HepG2 (cell line): Measurements from ENCODE around the gene KRTAP5-6. TPM values are rescaled to one million over a fixed set of nuclear protein-coding genes. Genes with fewer than 3 reads are reported as not detected.

Experiments
- DNMT1 ChIP-seq: sonication (generic); formaldehyde crosslinking; IDR thresholded peaks from 2 replicates; pipeline ENCODE4 v1.5.1; 2020; ENCODE audit warnings: mild to moderate bottlenecking, missing genetic modification reagents
- HOXA9 ChIP-seq: sonication (generic); formaldehyde crosslinking; IDR thresholded peaks from 2 replicates; pipeline ENCODE4 v1.8.1; 2022; ENCODE audit warnings: missing genetic modification reagents, mild to moderate bottlenecking, moderate library complexity, borderline replicate concordance
- MIXL1 ChIP-seq: IDR thresholded peaks from 2 replicates; pipeline ENCODE4 v1.6.1; 2016
- NFYC ChIP-seq: IDR thresholded peaks from 2 replicates; pipeline ENCODE4 v1.6.1; 2016; ENCODE audit warnings: missing genetic modification reagents, missing compliant biosample characterization
- SIN3A ChIP-seq: IDR thresholded peaks from 2 replicates; pipeline ENCODE4 v1.6.1; 2011; ENCODE audit warnings: low read depth, mild to moderate bottlenecking, control low read depth, low read length, borderline replicate concordance
- SMAD9 ChIP-seq: sonication (generic); formaldehyde crosslinking; IDR thresholded peaks from 2 replicates; pipeline ENCODE4 v1.5.1; 2020; ENCODE audit warnings: mild to moderate bottlenecking, missing genetic modification reagents
- TCF7L2 ChIP-seq: IDR thresholded peaks from 2 replicates; pipeline ENCODE4 v1.6.1; 2011; ENCODE audit warnings: mild to moderate bottlenecking, low read depth, low read length, moderate library complexity
- THAP7 ChIP-seq: sonication (generic); formaldehyde crosslinking; IDR thresholded peaks from 2 replicates; pipeline ENCODE4 v1.8.1; 2023; ENCODE audit warnings: mild to moderate bottlenecking, missing genetic modification reagents
- ZBTB2 ChIP-seq: sonication (generic); formaldehyde crosslinking; IDR thresholded peaks from 2 replicates; pipeline ENCODE4 v1.8.0; 2022; ENCODE audit warnings: low read depth, missing genetic modification reagents
- ZBTB37 ChIP-seq: sonication (generic); formaldehyde crosslinking; IDR thresholded peaks from 2 replicates; pipeline ENCODE4 v1.4.0; 2020; ENCODE audit warnings: mild to moderate bottlenecking, missing genetic modification reagents
- ZBTB39 ChIP-seq: sonication (generic); formaldehyde crosslinking; IDR thresholded peaks from 2 replicates; pipeline ENCODE4 v1.5.0; 2020; ENCODE audit warnings: missing genetic modification reagents
- ZC3H4 ChIP-seq: sonication (generic); formaldehyde crosslinking; IDR thresholded peaks from 2 replicates; pipeline ENCODE4 v1.4.0; 2020; ENCODE audit warnings: missing genetic modification reagents, borderline replicate concordance
- ZNF234 ChIP-seq: sonication (generic); formaldehyde crosslinking; conservative IDR thresholded peaks from 2 replicates; pipeline ENCODE4 v1.5.1; 2020; ENCODE audit warnings: mild to moderate bottlenecking, missing genetic modification reagents
- ZNF337 ChIP-seq: sonication (generic); formaldehyde crosslinking; IDR thresholded peaks from 2 replicates; pipeline ENCODE4 v1.5.1; 2020; ENCODE audit warnings: missing genetic modification reagents, low read depth, mild to moderate bottlenecking, borderline replicate concordance
- ZNF839 ChIP-seq: sonication (generic); formaldehyde crosslinking; IDR thresholded peaks from 2 replicates; pipeline ENCODE4 v1.4.0; 2020; ENCODE audit warnings: missing genetic modification reagents, mild to moderate bottlenecking, borderline replicate concordance
- ZSCAN31 ChIP-seq: sonication (generic); formaldehyde crosslinking; IDR thresholded peaks from 2 replicates; pipeline ENCODE4 v1.5.0; 2020; ENCODE audit warnings: low read depth, mild to moderate bottlenecking, missing genetic modification reagents
- polyA plus RNA-seq, 8 experiments: library from polyadenylated mRNA; depleted of rRNA in 3 of 8; stranded (reverse) in 7 of 8; unstranded in 1 of 8; fragments of >200 nt; fragmentation: Illumina TruSeq in 4 of 8; extraction: Trizol in 4 of 8; gene quantifications; 2 replicates each; pipeline versions ENCODE4 v1.2.1 to v1.2.3, GENCODE V29; 2011 to 2016; ENCODE audit warnings: low read depth in 4 of 8, missing spikeins in 1 of 8, mixed read lengths in 1 of 8; ENCODE audit not compliant: insufficient read depth in 1 of 8
- total RNA-seq, 5 experiments: library from RNA; depleted of rRNA; stranded (reverse); fragments of >200 nt; fragmentation: Illumina TruSeq; extraction: Trizol; gene quantifications; 2 replicates each; pipeline ENCODE4 v1.2.3, GENCODE V29; 2016; ENCODE audit warnings: low read depth in 1 of 5
- TF ChIP-seq, protein P1 (sequence below): sonication (generic); formaldehyde crosslinking; IDR thresholded peaks from 2 replicates; pipeline ENCODE4 v1.5.1; 2020; ENCODE audit warnings: missing genetic modification reagents, mild to moderate bottlenecking, borderline replicate concordance
- TF ChIP-seq, protein P2 (sequence below): sonication (generic); formaldehyde crosslinking; IDR thresholded peaks from 2 replicates; pipeline ENCODE4 v1.8.0; 2022; ENCODE audit warnings: mild to moderate bottlenecking, missing genetic modification reagents, moderate library complexity

The KRTAP5-6 gene
- total and polyA plus RNA-seq, 2 of the 13 experiments (the other 11 are each of a cell fraction or from before 2014, with no cell fraction given): not detected

GRCh38 chr11:1693327-1694063, 3.5 kb upstream of the KRTAP5-6 start (continued):
- TF ChIP-seq NFYC (CRISPR knock-in tag) (no peak), THAP7 (CRISPR knock-in tag) (no peak), TCF7L2 (no peak), ZBTB39 (no peak), ZBTB37 (CRISPR knock-in tag) (no peak), SMAD9 (CRISPR knock-in tag) (peak; percentile 24; the same call in 1 of the 2 replicates), DNMT1 (no peak), MIXL1 (no peak), SIN3A (no peak), ZC3H4 (CRISPR knock-in tag) (no peak; the same call in 1 of the 2 replicates), HOXA9 (CRISPR knock-in tag) (no peak), ZNF337 (CRISPR knock-in tag) (no peak), ZSCAN31 (CRISPR knock-in tag) (no peak; the same call in 1 of the 2 replicates), ZNF234 (CRISPR knock-in tag) (no peak), ZNF839 (CRISPR knock-in tag) (no peak), ZBTB2 (CRISPR knock-in tag) (no peak)
- TF ChIP-seq, protein P1, sequence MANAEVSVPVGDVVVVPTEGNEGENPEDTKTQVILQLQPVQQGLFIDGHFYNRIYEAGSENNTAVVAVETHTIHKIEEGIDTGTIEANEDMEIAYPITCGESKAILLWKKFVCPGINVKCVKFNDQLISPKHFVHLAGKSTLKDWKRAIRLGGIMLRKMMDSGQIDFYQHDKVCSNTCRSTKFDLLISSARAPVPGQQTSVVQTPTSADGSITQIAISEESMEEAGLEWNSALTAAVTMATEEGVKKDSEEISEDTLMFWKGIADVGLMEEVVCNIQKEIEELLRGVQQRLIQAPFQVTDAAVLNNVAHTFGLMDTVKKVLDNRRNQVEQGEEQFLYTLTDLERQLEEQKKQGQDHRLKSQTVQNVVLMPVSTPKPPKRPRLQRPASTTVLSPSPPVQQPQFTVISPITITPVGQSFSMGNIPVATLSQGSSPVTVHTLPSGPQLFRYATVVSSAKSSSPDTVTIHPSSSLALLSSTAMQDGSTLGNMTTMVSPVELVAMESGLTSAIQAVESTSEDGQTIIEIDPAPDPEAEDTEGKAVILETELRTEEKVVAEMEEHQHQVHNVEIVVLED: peak; percentile 41
- TF ChIP-seq, protein P2, sequence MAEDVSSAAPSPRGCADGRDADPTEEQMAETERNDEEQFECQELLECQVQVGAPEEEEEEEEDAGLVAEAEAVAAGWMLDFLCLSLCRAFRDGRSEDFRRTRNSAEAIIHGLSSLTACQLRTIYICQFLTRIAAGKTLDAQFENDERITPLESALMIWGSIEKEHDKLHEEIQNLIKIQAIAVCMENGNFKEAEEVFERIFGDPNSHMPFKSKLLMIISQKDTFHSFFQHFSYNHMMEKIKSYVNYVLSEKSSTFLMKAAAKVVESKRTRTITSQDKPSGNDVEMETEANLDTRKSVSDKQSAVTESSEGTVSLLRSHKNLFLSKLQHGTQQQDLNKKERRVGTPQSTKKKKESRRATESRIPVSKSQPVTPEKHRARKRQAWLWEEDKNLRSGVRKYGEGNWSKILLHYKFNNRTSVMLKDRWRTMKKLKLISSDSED (CRISPR knock-in tag): no peak
